ENCODE data around the gene C3AR1.

- TF ChIP-seq, protein P1, sequence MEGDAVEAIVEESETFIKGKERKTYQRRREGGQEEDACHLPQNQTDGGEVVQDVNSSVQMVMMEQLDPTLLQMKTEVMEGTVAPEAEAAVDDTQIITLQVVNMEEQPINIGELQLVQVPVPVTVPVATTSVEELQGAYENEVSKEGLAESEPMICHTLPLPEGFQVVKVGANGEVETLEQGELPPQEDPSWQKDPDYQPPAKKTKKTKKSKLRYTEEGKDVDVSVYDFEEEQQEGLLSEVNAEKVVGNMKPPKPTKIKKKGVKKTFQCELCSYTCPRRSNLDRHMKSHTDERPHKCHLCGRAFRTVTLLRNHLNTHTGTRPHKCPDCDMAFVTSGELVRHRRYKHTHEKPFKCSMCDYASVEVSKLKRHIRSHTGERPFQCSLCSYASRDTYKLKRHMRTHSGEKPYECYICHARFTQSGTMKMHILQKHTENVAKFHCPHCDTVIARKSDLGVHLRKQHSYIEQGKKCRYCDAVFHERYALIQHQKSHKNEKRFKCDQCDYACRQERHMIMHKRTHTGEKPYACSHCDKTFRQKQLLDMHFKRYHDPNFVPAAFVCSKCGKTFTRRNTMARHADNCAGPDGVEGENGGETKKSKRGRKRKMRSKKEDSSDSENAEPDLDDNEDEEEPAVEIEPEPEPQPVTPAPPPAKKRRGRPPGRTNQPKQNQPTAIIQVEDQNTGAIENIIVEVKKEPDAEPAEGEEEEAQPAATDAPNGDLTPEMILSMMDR (IDR thresholded peaks at IDR 0.05): no peak
- no peak for TF ChIP-seq POLR2A (IDR thresholded peaks at IDR 0.05)
Measured at GRCh38 chr12:8069582-8069981, 3.4 kb upstream of the C3AR1 start.
